ENCODE results near the gene KRABD2.
"Not testable (repeated sequence)": the region's sequence is repeated elsewhere in the genome, so short reads cannot be mapped to it uniquely, and the experiment has no call there.

The KRABD2 gene

DNA sequence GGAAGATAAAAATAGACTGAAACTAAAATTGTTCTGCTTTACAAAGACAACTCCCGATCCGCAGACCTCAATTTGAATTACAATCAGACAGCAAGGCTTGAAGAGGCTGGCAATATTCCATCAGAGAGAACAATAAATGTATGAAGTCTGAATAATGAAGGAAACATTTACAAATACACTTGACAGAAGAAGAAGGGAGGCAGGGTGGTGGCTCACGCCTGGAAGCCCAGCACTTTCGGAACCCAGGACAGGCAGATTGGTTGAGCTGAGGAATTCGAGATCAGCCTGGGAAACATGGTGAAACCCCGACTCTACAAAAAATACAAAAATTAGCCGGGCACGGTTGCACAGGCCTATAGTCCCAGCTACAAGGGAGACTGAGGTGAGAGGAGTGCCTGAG, 22.3 kb downstream of the KRABD2 start:
- in situ Hi-C loops (cut with MboI; ENCODE audit: low pct_unique_long_range_greater_than_20kb, low sequenced_read_pairs, unreplicated experiment) = no loop called here
- TF ChIP-seq CTCF (IDR thresholded peaks at IDR 0.05; ENCODE audit: extremely low read depth, insufficient read depth, missing control alignments) = no peak
- DNase-seq (ENCODE audit: low spot score) = no peak

GRCh38 chr17:8353736-8354135, 22.8 kb downstream of the KRABD2 start:
- in situ Hi-C loops (cut with MboI; ENCODE audit: low pct_unique_long_range_greater_than_20kb, low sequenced_read_pairs, unreplicated experiment) = no loop called here
- TF ChIP-seq CTCF (IDR thresholded peaks at IDR 0.05; ENCODE audit: extremely low read depth, insufficient read depth, missing control alignments) = no peak
- DNase-seq (ENCODE audit: low spot score) = no peak

DNA sequence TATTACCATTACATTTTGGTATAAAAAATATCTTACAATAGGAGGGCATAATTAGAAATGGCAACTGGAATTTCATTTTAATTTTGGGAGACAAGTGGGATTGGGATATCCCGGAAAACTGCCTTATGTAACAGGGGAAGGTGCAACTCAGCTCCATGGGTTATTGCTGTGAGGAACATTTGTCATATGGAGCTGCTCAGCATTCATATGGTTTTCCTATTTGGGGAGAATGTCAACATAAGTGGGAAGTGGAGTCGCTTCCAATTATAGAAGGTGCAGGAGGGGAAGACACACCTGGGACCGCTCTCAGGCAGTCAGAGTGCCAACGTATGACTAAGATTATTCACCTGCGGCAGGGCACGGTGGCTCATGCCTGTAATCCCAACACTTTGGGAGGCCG, 26.2 kb downstream of the KRABD2 start:
- no peak for DNase-seq (ENCODE audit: low spot score)
- no peak for TF ChIP-seq CTCF (IDR thresholded peaks at IDR 0.05; ENCODE audit: extremely low read depth, insufficient read depth, missing control alignments)
- in situ Hi-C loops (cut with MboI; ENCODE audit: low pct_unique_long_range_greater_than_20kb, low sequenced_read_pairs, unreplicated experiment) = no loop called here

DNA sequence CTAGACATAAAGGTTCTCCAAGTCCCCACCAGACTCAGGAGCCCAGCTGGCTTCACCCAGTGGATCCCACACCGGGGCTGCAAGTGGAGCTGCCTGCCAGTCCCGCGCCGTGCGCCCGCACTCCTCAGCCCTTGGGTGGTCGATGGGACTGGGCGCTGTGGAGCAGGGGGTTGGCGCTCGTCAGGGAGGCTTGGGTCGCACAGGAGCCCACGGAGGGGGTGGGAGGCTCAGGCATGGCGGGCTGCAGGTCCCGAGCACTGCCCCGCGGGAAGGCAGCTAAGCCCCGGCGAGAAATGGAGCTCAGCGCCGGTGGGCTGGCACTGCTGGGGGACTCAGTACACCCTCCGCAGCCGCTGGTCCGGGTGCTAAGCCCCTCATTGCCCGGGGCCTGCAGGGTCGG, 29.5 kb downstream of the KRABD2 start:
- DNase-seq (ENCODE audit: low spot score); in situ Hi-C loops (cut with MboI; ENCODE audit: low pct_unique_long_range_greater_than_20kb, low sequenced_read_pairs, unreplicated experiment): not testable (repeated sequence)

DNA sequence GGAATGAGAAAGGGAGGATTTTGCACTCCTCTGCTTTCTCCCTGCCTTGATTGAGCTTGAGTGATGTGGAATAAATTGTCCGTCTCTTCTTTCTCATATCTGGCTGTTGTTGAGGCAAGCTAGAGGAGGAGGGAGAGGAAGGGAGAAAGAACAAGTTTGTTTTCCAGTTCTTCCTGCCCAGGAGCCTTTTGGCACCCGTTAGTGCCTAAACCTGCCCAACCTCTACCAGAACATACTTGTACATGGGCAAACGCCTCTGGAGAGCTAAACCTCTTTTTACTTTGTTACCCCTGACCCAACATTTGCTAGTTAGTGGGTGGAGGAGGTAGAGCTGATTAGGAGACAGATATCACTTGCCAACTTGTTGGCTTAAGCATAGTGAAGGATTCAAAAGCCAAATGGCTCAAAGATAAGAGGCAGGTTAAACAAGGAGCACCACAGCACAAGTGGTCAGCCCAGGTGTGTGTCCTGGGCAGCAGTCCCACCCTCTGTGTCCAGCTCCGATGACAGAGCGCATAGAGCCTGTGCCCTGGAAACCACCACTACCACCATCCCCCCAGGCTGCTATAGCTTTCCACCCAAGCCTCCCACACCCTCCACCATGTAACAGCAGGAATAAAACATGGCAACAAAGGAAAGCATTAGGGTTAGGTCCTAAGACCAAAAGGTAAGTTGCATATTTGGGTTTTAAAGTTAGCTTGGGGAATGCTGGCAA, 30.4 kb downstream of the KRABD2 start:
- DNase-seq (ENCODE audit: low spot score) = no peak
- TF ChIP-seq CTCF (IDR thresholded peaks at IDR 0.05; ENCODE audit: extremely low read depth, insufficient read depth, missing control alignments) = no peak
- in situ Hi-C loops (cut with MboI; ENCODE audit: low pct_unique_long_range_greater_than_20kb, low sequenced_read_pairs, unreplicated experiment) = no loop called here

DNA sequence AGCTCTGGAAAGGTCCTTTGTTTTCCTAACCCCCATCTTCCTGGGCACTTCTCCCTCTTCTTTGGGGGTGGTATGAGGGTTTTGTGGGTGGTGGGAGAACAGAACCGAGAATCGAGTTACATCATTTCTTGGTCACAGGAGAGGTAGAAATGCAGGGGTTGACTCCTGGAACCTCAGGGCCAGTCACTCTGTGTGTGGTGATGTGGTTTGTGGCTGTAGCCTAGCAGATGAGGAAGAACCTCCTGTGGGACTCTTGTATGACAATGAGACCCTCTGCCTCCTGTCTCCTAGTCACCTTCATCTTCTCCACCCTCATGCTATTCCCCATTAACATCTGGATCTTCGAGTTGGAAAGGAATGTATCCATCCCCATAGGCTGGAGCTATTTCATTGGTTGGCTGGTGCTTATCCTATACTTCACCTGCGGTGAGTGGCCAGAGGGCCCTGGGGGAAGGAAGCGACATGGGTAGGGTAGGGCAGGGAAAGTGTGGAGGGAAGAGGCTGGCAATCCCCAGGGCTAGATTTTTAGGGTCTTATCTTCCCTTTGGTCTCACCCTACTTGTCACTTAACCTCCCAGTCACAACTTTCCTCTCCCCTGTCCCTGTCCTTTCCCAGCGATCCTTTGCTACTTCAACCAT, 31.3 kb downstream of the KRABD2 start:
- in situ Hi-C loops (cut with MboI; ENCODE audit: low pct_unique_long_range_greater_than_20kb, low sequenced_read_pairs, unreplicated experiment) = no loop called here
- DNase-seq (ENCODE audit: low spot score) = no peak
- no peak for TF ChIP-seq CTCF (IDR thresholded peaks at IDR 0.05; ENCODE audit: extremely low read depth, insufficient read depth, missing control alignments)

DNA sequence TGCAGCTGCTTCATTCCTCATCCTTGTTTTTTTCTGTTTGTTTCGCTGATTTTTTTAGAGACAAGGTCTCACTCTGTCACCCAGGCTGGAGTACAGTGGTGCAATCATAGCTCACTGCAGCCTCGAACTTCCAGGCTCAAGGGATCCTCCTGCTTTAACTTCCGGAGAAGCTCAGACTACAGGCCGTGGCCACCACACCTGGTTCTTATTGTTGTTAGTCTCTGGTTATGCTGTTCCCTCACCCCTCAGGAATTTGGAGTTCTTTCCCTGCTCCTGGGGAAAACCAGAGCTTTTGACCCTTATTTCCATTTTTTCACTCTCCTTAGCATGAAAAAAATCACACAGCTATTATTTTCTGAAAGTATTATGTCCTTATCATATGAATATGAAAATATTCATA, 35.0 kb downstream of the KRABD2 start:
- no peak for TF ChIP-seq CTCF (IDR thresholded peaks at IDR 0.05; ENCODE audit: extremely low read depth, insufficient read depth, missing control alignments)
- DNase-seq (ENCODE audit: low spot score) = no peak
- in situ Hi-C loops (cut with MboI; ENCODE audit: low pct_unique_long_range_greater_than_20kb, low sequenced_read_pairs, unreplicated experiment) = no loop called here

Data from GM13977 (cell line).